Stimulated activated CD8-positive, alpha-beta memory T cell treated with anti-CD3 and anti-CD28 coated beads, Interleukin-12 subunit alpha, Interleukin-12 subunit beta, amount 100 ng/mL, for 1 hour (primary cell): ENCODE data around the gene COLQ.
"Not testable (repeated sequence)": the region's sequence is repeated elsewhere in the genome, so short reads cannot be mapped to it uniquely, and the experiment has no call there.

Experiments used
- DNase-seq: peaks from one replicate; pipeline ENCODE4 v3.0.0-alpha.2; 2020; ENCODE audit warnings: low read depth

Gene COLQ

DNA sequence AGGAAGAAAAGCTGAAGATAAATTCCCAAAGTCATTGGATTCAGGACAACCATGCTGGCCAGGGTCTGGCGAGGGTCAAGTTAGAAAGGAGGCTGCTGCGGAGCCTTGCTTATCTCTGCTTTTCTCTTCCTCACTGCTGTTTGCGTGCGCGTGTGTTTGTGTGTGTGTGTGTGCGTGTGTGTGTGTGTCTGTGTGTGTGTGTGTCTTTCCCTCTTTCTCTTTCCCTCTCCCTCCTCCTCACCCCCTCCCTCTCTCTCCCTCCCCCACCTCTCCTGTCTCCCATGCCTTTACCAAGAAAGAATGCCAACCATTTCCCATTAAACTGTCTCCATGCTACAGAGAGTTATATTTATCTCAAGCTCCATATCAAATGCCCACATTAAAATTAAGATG lies at the start of gene COLQ:
TSS of gene COLQ (minus strand) at position 134 of the 393 bp plus-strand sequence. CDS start at position 53, 81 bp downstream.
- DNase-seq: no peak

GRCh38 chr3:15563190-15563589 lies 41.7 kb upstream of the COLQ start:
- no peak for DNase-seq

- no peak for DNase-seq
Measured at GRCh38 chr3:15562560-15562959, 41.1 kb upstream of the COLQ start.

- DNase-seq: no peak
Measured at GRCh38 chr3:15558581-15558980, 37.1 kb upstream of the COLQ start.

- peak; percentile 10 for DNase-seq
Measured at GRCh38 chr3:15557511-15557946, 36.0 kb upstream of the COLQ start.

GRCh38 chr3:15556512-15556911 lies 35.0 kb upstream of the COLQ start:
- DNase-seq: no peak

- no peak for DNase-seq
Measured at GRCh38 chr3:15553749-15554148, 32.2 kb upstream of the COLQ start.

- no peak for DNase-seq
Measured at GRCh38 chr3:15551902-15552301, 30.4 kb upstream of the COLQ start.

DNA sequence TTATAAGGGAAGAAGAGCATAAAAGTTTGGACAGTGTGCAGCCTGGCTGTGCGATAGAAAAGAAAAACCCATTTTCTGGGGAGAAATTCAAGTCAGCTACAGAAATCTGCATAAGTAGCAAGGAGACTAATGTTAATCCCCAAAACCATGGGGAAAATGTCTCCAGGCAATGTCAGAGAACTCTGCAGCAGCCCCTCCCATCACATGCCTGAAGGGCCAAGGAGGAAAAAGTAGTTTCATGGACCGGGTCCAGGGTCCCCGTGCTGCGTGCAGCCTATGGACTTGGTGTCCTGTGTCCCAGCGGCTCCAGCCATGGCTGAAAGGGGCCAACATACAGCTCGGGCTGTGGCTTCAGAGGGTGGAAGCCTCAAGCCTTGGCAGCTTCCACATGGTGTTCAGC lies 28.3 kb upstream of the COLQ start:
- DNase-seq: no peak

DNA sequence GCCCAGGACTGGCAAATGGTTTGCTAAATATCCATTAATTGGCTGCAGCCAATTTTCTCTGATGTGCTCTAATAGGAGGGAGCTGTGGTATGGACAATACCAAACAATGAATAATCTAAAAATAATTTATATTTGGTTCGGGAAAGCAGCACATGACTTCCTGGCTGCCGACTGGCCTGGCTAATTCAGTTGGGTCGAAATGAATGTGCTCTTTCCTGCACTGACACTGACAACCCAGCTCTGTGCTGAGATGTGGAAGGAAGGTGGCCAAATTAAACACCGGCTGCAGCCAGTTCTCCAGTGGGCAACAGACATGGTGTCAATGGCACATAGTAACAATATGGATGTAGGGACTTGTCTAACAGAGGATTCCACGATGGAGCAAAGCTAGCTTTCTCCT lies 21.1 kb upstream of the COLQ start:
- DNase-seq: no peak

DNA sequence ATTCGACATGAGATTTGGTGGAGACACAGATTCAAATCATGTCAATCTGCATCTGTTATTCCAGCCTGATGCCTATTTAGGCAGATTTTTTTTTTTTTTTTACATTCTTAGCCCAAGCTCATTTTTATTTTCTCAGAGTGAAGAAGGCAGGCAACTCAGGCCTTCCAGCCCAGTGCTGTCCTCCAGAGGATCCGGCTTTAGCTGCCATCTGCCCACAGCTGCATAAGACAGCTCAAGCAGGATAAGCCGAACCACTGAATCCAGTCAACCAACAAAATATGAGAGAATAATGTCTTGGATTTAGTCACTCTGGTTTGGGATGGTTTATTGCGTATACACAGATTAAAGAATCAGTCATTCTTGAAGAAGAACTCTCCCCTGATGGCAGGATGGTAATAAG lies 19.9 kb upstream of the COLQ start:
- no peak for DNase-seq

DNA sequence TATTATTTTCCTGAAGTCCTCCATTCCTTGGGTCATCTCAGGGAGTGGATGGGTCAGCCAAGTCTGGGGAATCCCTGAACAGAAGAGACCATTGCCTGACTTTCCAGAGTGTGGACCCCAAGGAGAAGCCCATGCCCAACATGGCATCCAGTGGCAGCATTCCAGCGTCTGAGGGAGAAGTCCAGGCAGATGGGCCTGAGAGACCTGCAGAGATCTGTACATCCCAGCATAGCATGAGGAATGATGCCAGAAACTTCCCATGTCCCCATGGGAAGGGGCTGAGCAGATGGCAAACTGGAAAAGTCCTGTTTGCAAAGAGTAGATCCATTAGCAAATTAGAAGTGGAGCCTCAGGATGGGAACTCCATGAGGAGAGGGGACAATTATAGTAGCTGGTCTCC lies 17.6 kb upstream of the COLQ start:
- no peak for DNase-seq

DNA sequence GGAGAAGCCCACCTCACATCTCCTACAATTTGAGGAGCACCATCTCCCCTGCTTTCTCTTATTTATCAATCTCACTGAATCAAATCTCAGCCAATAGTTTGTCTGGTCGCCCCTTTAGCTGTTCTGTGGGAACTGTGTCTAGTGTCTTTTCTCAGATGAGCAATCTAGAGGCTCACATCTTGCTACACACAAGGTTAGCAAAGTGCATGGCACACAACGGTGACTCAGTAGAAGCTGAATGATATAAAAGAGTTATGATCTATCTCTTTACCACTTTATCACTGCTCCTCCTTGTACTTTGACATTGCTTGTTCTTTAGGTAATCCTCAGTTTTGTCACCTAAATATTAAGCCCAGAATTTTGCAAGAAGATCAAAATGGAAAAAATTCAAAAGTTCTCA lies 16.8 kb upstream of the COLQ start:
- DNase-seq: no peak

DNA sequence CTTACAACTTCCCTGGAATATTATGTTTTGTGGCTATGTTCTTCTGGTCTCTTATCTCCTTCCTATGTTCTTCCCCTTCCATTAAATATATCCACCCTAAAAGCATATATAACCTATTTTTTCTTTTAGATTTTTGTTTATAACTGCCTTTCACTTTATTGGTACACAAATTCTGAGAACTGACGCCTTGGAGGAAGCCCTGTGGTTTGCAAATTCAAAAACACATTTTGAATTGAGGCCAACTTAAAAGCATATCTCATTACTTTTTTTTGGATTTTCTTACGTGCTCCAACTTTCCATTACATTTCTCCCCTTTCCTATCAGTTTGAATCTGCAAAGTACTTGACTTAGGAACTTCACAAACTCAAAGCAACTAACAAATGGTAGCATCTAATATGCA lies 15.3 kb upstream of the COLQ start:
- no peak for DNase-seq

GRCh38 chr3:15535732-15536131 lies 14.2 kb upstream of the COLQ start:
- no peak for DNase-seq

DNA sequence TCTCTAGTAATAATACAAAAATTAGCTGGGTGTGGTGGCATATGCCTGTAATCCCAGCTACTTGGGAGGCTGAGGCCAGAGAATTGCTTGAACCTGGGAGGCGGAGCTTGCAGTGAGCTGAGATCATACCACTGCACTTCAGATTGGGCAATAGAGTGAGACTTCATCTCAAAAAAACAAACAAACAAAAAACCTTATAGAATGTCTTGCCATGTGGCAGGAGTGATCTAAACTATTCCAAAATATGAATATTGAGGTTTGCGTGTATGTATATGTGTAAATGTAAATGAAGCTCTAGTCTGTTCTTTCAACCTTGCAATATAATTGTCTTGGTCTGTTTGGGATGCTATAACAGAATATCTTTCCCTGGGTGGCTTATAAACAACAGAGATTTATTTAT lies 11.1 kb upstream of the COLQ start:
- DNase-seq: not testable (repeated sequence)

DNA sequence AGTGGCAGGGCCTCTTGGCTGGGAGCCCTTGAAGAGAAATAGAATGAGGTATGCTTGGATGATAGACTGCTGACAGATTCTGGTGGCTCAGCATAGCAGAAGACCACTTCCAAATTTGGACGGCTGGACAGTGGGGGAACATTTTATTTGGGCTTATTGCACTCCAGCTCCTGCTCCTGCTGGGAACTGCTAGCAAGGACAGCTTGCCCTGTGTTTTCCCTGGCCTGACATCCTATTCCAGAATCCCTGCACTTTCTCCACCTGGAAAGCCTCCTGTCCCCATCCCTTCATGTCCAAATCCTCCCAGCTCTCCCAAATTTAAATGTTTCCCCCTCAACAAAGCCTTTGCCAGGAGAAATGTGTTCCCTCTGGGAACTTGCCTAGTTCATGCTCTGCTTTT lies 9.8 kb upstream of the COLQ start:
- no peak for DNase-seq

GRCh38 chr3:15528854-15529537 lies 7.5 kb upstream of the COLQ start:
- no peak for DNase-seq

GRCh38 chr3:15527031-15527459 lies 5.5 kb upstream of the COLQ start:
- no peak for DNase-seq

GRCh38 chr3:15525790-15526189 lies 4.3 kb upstream of the COLQ start:
- DNase-seq: no peak

- DNase-seq: no peak
Measured at GRCh38 chr3:15523660-15524417, 2.3 kb upstream of the COLQ start.

- DNase-seq: no peak
Measured at GRCh38 chr3:15522016-15522415, 510 bp upstream of the COLQ start.

DNA sequence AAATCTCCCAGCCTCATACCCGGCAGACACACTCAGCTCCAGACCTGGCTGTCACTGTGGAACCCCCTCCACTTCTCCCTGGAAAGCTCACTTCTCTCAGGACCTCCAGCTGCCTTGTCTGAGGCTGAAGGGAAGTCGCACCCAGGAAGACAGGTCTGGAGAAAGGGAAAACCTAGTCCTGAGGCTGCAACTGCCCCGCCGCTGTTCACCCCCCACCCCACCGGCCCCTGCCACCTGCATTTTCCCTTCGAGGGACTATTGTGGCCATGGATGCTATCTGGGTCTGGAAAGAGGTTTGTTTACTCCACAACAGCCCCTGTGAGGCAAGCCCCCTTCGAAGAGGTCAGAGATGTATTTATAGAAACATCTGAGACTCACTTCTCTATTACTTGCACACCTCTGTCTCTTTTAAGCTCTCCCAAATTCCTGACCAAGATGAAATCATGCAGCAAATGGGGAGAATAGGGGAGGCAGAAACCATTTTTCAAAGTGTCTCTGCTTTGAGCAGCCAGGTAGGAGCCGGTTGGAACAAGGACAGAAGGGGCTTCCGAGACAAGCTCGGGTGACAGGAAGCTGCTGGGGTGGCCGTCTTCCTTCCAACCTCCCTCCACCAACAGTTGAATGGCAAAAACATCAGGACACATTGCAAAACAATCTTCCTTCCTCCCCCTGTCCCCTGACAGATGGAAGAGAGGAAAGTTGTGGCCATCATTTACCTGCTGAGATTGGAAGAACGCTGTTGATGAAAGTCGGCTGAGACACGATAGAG lies 518 bp downstream of the COLQ start:
- DNase-seq: no peak
